ENCODE results near the gene MOV10. TPM values are rescaled to one million over a fixed set of nuclear protein-coding genes. Genes with fewer than 3 reads are reported as not detected.

Gene MOV10
- total RNA-seq, 1 donor from 2014 or later = 137 TPM

GRCh38 chr1:112714313-112715263, 40.1 kb downstream of the MOV10 start:
- H3K4me1 Mint-ChIP-seq (ENCODE audit: low read depth) = peaks cover 8% of the 10 kb centered on the region
- H3K27me3 Mint-ChIP-seq = peaks cover 73% of the 10 kb centered on the region
- DNase-seq (ENCODE audit: low spot score, unreplicated experiment) = no peak
- H3K9me3 Mint-ChIP-seq (ENCODE audit: low read depth) = no peaks in the 10 kb centered on the region
- no peaks in the 10 kb centered on the region for H3K36me3 Mint-ChIP-seq (ENCODE audit: insufficient read depth)
- TF ChIP-seq CTCF (IDR thresholded peaks at IDR 0.05; ENCODE audit: unreplicated experiment) = peak; percentile 22
- H3K27ac Mint-ChIP-seq = no peak overlapping the region
- peak overlapping the region; percentile 74 for H3K4me3 Mint-ChIP-seq (ENCODE audit: low read depth)

GRCh38 chr1:112715264-112716053, 41.0 kb downstream of the MOV10 start, which contains the start of gene PPM1J:
TSS of gene PPM1J (minus strand) at chr1:112715332. CDS start at chr1:112715301, 31 bp downstream.
- Mint-ChIP-seq H3K9me3 (ENCODE audit: low read depth) (no peaks in the 10 kb centered on the region), H3K36me3 (ENCODE audit: insufficient read depth) (no peaks in the 10 kb centered on the region), H3K27me3 (peaks cover 73% of the 10 kb centered on the region), H3K27ac (peak within 1 kb of the TSS; percentile 73), H3K4me3 (ENCODE audit: low read depth) (peak within 1 kb of the TSS; percentile 77), H3K4me1 (ENCODE audit: low read depth) (peaks cover 8% of the 10 kb centered on the region)
- TF ChIP-seq CTCF (IDR thresholded peaks at IDR 0.05; ENCODE audit: unreplicated experiment) = no peak
- peak; percentile 95 for DNase-seq (ENCODE audit: low spot score, unreplicated experiment)

GRCh38 chr1:112716133-112716720, 41.8 kb downstream of the MOV10 start:
- DNase-seq (ENCODE audit: low spot score, unreplicated experiment) = peak; percentile 87
- Mint-ChIP-seq H3K27ac (peak overlapping the region; percentile 73), H3K27me3 (peaks cover 68% of the 10 kb centered on the region), H3K4me3 (ENCODE audit: low read depth) (peak overlapping the region; percentile 77), H3K4me1 (ENCODE audit: low read depth) (peaks cover 8% of the 10 kb centered on the region), H3K9me3 (ENCODE audit: low read depth) (no peaks in the 10 kb centered on the region), H3K36me3 (ENCODE audit: insufficient read depth) (no peaks in the 10 kb centered on the region)
- TF ChIP-seq CTCF (IDR thresholded peaks at IDR 0.05; ENCODE audit: unreplicated experiment) = peak; percentile 93

- no peaks in the 10 kb centered on the region for H3K36me3 Mint-ChIP-seq (ENCODE audit: insufficient read depth)
- H3K4me1 Mint-ChIP-seq (ENCODE audit: low read depth) = peaks cover 9% of the 10 kb centered on the region
- H3K27me3 Mint-ChIP-seq = peaks cover 65% of the 10 kb centered on the region
- no peak overlapping the region for H3K4me3 Mint-ChIP-seq (ENCODE audit: low read depth)
- DNase-seq (ENCODE audit: low spot score, unreplicated experiment) = no peak
- no peaks in the 10 kb centered on the region for H3K9me3 Mint-ChIP-seq (ENCODE audit: low read depth)
- no peak overlapping the region for H3K27ac Mint-ChIP-seq
- TF ChIP-seq CTCF (IDR thresholded peaks at IDR 0.05; ENCODE audit: unreplicated experiment) = no peak
Measured at GRCh38 chr1:112717263-112717873, 42.9 kb downstream of the MOV10 start.

All from progenitor cell of endocrine pancreas (in vitro differentiated cells).